ENCODE measurements around the gene NCAN.
A peak's percentile ranks its signal among the peaks of the same experiment; 100 is the strongest.

NCAN gene

DNA sequence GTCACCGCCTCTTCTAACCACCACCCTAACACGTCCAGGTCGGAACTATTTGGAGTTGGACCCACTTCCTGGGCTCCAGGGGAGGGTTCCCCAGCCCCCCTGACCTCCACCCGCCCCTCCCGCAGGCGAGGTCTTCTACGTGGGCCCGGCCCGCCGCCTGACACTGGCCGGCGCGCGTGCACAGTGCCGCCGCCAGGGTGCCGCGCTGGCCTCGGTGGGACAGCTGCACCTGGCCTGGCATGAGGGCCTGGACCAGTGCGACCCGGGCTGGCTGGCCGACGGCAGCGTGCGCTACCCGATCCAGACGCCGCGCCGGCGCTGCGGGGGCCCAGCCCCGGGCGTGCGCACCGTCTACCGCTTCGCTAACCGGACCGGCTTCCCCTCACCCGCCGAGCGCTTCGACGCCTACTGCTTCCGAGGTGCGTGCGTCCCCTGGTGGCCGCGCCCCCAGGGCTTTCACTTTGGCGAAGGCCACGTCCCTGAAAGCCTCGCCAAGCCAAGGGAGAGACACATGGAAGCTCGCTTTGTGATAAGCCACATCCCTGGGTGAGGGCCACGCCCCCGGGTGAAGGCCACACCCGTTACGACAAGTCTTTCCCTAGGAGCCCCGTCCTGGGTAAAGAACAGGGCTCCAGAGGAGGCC lies 13.2 kb downstream of the NCAN start:
- peak overlapping the region in 1 of 2 donors; percentile 18 for H3K4me3 ChIP-seq (replicated peaks in 1 of 2; ENCODE audit: low read depth in 2 of 2, low read length in 2 of 2)
- TF ChIP-seq, protein P1, sequence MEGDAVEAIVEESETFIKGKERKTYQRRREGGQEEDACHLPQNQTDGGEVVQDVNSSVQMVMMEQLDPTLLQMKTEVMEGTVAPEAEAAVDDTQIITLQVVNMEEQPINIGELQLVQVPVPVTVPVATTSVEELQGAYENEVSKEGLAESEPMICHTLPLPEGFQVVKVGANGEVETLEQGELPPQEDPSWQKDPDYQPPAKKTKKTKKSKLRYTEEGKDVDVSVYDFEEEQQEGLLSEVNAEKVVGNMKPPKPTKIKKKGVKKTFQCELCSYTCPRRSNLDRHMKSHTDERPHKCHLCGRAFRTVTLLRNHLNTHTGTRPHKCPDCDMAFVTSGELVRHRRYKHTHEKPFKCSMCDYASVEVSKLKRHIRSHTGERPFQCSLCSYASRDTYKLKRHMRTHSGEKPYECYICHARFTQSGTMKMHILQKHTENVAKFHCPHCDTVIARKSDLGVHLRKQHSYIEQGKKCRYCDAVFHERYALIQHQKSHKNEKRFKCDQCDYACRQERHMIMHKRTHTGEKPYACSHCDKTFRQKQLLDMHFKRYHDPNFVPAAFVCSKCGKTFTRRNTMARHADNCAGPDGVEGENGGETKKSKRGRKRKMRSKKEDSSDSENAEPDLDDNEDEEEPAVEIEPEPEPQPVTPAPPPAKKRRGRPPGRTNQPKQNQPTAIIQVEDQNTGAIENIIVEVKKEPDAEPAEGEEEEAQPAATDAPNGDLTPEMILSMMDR (IDR thresholded peaks at IDR 0.05; ENCODE audit: low read depth, low read length): peak; percentile 61
- DNase-seq (ENCODE audit: low read depth in 2 of 2): peak; percentile 54 to 55

DNA sequence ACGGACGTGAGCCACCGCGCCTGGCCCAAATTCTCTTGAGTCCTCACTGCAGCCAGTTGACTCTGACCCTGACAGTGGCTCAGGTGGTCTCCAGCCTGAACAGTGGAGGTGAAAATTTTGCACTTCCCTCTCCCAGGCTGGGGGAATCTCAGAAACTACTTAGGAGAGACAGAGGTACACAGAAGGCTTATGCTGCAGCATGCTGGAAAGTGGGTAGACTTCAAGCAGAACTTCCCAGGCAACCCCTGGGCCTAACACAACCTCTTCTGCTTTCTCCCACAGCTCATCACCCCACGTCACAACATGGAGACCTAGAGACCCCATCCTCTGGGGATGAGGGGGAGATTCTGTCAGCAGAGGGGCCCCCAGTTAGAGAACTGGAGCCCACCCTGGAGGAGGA lies 14.4 kb downstream of the NCAN start:
- no peak overlapping the region for H3K4me3 ChIP-seq (replicated peaks in 1 of 2; ENCODE audit: low read depth in 2 of 2, low read length in 2 of 2)
- DNase-seq (ENCODE audit: low read depth in 2 of 2): no peak
- TF ChIP-seq, protein P1 (IDR thresholded peaks at IDR 0.05; ENCODE audit: low read depth, low read length): no peak

DNA sequence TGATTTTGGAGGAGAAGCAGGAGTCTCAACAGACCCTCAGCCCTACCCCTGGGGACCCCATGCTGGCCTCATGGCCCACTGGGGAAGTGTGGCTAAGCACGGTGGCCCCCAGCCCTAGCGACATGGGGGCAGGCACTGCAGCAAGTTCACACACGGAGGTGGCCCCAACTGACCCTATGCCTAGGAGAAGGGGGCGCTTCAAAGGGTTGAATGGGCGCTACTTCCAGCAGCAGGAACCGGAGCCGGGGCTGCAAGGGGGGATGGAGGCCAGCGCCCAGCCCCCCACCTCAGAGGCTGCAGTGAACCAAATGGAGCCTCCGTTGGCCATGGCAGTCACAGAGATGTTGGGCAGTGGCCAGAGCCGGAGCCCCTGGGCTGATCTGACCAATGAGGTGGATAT lies 14.9 kb downstream of the NCAN start:
- no peak overlapping the region for H3K4me3 ChIP-seq (replicated peaks in 1 of 2; ENCODE audit: low read depth in 2 of 2, low read length in 2 of 2)
- TF ChIP-seq, protein P1 (IDR thresholded peaks at IDR 0.05; ENCODE audit: low read depth, low read length): no peak
- DNase-seq (ENCODE audit: low read depth in 2 of 2): no peak

DNA sequence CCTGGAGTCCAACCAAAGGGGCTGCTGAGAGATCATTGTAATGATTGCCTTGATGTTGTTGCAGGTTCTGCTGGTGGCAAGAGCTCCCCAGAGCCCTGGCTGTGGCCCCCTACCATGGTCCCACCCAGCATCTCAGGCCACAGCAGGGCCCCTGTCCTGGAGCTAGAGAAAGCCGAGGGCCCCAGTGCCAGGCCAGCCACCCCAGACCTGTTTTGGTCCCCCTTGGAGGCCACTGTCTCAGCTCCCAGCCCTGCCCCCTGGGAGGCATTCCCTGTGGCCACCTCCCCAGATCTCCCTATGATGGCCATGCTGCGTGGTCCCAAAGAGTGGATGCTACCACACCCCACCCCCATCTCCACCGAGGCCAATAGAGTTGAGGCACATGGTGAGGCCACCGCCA lies 15.5 kb downstream of the NCAN start:
- no peak overlapping the region for H3K4me3 ChIP-seq (replicated peaks in 1 of 2; ENCODE audit: low read depth in 2 of 2, low read length in 2 of 2)
- no peak for DNase-seq (ENCODE audit: low read depth in 2 of 2)
- TF ChIP-seq, protein P1 (IDR thresholded peaks at IDR 0.05; ENCODE audit: low read depth, low read length): no peak

DNA sequence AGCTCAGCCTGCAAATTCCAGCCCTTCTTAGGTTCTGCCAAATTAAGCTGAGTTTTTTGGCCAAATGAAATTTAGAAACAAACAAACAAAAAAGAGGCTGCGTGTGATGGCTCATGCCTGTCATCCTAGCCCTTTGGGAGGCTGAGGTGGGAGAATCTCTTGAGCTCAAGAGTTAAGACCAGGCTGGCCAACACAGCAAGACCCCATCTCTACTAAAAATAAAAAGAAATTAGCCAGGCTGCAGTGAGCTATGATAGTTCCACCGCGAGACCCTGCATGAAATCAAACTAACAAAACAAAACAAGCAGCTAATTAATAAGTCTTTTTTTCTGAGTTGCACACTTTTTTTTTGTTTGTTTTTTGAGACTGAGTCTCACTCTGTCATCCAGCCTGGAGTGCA lies 17.9 kb downstream of the NCAN start:
- TF ChIP-seq, protein P1 (IDR thresholded peaks at IDR 0.05; ENCODE audit: low read depth, low read length): no peak
- no peak for DNase-seq (ENCODE audit: low read depth in 2 of 2)
- H3K4me3 ChIP-seq (replicated peaks in 1 of 2; ENCODE audit: low read depth in 2 of 2, low read length in 2 of 2): no peak overlapping the region

DNA sequence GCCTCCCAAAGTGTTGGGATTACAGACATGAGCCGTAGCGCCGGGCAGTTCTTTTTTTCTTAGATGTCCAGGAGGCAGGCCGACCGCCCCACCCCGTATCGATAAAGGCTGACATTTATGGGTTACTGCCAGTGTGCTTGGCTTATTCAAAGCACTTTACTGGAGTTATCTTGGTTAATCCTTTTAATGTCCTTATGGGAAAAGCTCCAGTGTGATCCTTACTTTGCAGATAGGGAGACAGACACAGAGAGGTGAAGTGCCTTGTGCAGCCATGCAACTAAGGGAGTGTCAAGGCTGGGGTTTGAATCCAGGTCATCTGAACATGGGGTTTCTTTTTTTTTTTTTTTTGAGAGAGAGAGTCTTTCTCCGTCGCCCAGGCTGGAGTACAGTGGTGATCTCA lies 19.2 kb downstream of the NCAN start:
- TF ChIP-seq, protein P1 (IDR thresholded peaks at IDR 0.05; ENCODE audit: low read depth, low read length): no peak
- DNase-seq (ENCODE audit: low read depth in 2 of 2): no peak
- H3K4me3 ChIP-seq (replicated peaks in 1 of 2; ENCODE audit: low read depth in 2 of 2, low read length in 2 of 2): no peak overlapping the region

DNA sequence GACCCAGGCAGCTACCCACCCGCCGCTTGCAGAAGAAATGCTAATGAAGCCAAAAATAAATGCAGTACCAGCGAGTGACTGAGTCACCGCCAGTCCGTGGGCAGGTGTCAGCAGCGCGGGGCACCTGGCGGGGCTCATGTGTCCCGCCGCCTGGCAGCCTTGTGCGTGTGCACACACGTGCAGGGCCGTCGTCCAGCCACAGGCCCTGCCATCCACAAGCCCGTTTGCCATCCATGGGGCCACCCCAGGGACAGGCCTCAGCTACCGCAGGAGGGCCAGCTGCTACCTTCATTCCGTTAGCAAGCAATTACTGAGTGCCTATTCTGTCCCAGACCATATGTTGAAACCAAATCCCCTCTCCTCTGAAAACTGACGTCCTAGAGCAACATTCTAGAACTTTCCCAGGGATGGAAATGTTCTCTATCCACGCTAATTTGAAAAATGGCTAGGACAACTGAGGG lies 20.5 kb downstream of the NCAN start:
- no peak for DNase-seq (ENCODE audit: low read depth in 2 of 2)
- no peak overlapping the region for H3K4me3 ChIP-seq (replicated peaks in 1 of 2; ENCODE audit: low read depth in 2 of 2, low read length in 2 of 2)
- TF ChIP-seq, protein P1 (IDR thresholded peaks at IDR 0.05; ENCODE audit: low read depth, low read length): no peak

All from cardiac fibroblast (primary cell).